ENCODE results near the gene ADAP1. TPM values are rescaled to one million over a fixed set of nuclear protein-coding genes. Genes with fewer than 3 reads are reported as not detected.
"Not testable (repeated sequence)": the region's sequence is repeated elsewhere in the genome, so short reads cannot be mapped to it uniquely, and the experiment has no call there.

The ADAP1 gene
- total RNA-seq, 1 experiment from 2014 or later, result 11.7 TPM

GRCh38 chr7:962401-963081 lies 8.1 kb upstream of the ADAP1 start:
- in situ Hi-C loops (cut with HindIII; ENCODE audit: low sequenced_read_pairs), result loop anchor here (10.0 kb wide), 1 partner anchor 212 kb away; no protein-coding TSS in a partner anchor
- DNase-seq (ENCODE audit: low spot score), result no peak

DNA sequence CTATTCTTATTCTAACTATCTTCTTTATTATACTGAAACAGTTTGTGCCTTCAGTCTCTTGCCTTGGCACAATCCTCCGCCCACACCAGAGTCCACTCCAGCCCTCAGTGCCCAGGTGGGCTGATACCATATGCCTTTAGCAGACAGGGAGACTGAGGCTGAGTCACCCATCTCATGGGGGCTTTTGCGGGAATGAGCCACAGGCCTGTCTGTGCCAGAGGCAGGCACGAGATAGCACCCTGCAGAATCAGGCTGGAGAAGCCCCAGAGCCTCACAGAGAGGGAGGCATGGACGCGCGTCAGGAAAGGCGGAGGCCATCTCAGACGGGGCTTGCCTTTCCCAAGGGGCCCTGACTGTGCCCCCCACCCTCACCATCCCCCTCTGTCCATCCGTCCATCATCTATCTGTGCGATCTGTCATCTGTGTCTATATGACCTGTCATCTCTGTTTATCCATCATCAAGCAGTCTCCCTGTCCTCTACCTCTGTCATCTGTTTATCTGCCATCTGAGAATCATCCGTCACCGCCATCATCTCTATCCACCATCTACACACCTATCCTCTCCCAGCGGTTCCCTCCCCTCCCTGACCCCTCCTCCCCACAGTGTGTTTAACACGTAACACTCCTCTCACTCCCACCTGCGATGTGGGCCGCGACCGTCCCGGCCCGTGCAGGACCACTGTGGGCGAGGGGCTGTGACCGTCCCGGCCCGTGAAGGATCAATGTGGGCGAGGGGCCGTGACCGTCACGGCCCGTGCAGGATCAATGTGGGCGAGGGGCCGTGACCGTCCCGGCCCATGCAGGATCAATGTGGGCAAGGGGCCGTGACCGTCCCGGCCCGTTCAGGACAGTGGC lies 7.3 kb upstream of the ADAP1 start:
- in situ Hi-C loops (cut with HindIII; ENCODE audit: low sequenced_read_pairs), result loop anchor here (10.0 kb wide), 1 partner anchor 213 kb away; no protein-coding TSS in a partner anchor
- DNase-seq (ENCODE audit: low spot score), result no peak

DNA sequence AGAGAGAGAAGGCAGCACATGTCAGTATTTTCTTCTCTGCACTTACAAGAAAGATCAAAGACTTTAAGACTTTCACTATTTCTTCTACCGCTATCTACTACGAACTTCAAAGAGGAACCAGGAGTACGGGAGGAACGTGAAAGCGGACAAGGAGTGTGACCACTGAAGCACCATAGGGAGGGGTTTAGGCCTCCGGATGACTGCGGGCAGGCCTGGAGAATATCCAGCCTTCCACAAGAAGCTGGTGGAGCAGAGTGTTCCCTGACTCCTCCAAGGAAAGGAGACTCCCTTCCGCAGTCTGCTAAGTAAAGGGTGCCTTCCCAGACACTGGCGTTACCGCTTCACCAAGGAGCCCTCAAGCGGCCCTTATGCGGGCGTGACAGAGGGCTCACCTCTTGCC lies 6.5 kb upstream of the ADAP1 start:
- DNase-seq (ENCODE audit: low spot score), result not testable (repeated sequence)
- in situ Hi-C loops (cut with HindIII; ENCODE audit: low sequenced_read_pairs), result loop anchor here (10.0 kb wide), 1 partner anchor 214 kb away; no protein-coding TSS in a partner anchor

- DNase-seq (ENCODE audit: low spot score), result no peak
- in situ Hi-C loops (cut with HindIII; ENCODE audit: low sequenced_read_pairs), result loop anchor here (10.0 kb wide), 1 partner anchor 214 kb away; no protein-coding TSS in a partner anchor
These were observed 5.9 kb upstream of the ADAP1 start for GRCh38 chr7:960269-960871.

DNA sequence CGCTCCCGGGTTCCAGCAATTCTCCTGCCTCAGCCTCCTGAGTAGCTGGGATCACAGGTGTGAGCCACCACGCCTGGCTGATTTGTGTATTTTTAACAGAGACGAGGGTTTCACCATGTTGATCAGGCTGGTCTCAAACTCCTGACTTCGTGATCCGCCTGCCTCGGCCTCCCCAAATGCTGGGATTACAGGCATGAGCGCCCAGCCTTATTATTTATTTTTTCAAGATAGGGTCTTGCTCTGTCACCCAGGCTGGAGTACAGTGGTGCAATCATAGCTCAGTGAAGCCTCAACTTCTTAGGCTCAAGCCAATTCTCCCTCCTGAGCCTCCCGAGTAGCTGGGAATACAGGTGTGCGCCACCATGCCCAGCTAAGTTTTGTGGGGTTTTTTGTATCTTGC lies 5.3 kb upstream of the ADAP1 start:
- in situ Hi-C loops (cut with HindIII; ENCODE audit: low sequenced_read_pairs), result loop anchor here (10.0 kb wide), 1 partner anchor 215 kb away; no protein-coding TSS in a partner anchor

DNA sequence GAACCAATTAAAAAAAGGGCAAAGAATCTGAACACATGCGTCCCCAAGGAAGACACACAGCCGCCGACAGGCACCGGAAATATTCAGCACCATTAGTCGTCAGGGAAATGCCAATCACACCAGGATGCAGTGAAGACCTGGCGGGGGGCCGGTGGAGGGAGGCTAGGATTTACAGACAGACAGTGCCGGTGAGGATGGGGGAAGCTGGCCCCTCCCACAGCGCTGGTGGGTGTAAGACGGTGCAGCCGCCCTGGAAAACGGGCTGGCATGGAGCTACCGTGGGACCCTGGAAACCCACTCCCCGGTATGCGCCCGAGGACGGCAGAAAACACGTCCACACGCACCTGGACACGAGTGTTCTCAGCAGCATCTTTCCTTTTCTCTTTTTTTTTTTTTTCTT lies 4.8 kb upstream of the ADAP1 start:
- DNase-seq (ENCODE audit: low spot score), result no peak
- in situ Hi-C loops (cut with HindIII; ENCODE audit: low sequenced_read_pairs), result no loop called here

More for the DNA sequence above, 5.3 kb upstream of the ADAP1 start:
- not testable (repeated sequence) for DNase-seq (ENCODE audit: low spot score)

GRCh38 chr7:958221-959200 lies 4.0 kb upstream of the ADAP1 start:
- DNase-seq (ENCODE audit: low spot score), result no peak
- in situ Hi-C loops (cut with HindIII; ENCODE audit: low sequenced_read_pairs), result no loop called here

DNA sequence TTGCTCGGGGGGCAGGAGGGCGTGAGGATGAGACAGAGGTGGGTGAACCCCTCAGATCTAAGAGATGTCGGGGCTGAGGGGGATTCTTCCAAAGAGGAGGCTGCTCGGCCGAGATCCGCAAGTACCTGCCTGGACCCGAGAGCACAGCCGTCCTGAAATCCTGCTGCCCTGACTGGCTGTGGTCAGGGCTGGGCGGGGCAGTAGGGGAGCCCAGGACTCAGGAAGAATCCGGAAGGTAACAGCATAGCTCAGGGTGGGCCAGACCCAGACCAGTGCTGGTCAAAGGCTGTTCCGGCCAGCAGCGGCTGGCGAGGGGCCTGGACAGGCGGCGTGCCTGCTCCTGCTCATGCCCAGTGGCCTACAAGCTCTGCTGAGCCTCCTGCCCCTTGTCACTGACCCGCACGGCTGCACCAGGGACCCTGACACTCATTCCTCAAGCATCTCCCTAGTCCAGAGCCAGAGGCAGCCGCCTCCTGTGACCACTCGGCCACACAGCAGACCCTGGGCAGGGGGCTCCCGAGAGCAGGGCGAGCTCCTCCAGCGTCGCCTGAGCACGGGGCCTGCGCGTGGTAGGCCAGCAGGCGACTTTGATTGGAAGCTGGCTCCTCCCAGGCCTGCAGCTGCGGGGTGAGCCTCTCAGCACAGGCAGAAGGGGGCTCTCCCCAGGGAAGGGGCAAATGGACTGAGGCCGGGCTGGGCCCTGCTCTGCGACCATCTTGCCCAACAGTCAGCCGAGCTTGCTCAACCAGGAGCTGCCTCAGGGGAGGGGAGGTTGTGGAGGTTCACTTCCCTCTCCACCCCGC lies 3.1 kb upstream of the ADAP1 start:
- in situ Hi-C loops (cut with HindIII; ENCODE audit: low sequenced_read_pairs), result no loop called here
- no peak for DNase-seq (ENCODE audit: low spot score)

GRCh38 chr7:956031-956430 lies 1.6 kb upstream of the ADAP1 start:
- peak; percentile 97 for DNase-seq (ENCODE audit: low spot score)
- in situ Hi-C loops (cut with HindIII; ENCODE audit: low sequenced_read_pairs), result no loop called here

- in situ Hi-C loops (cut with HindIII; ENCODE audit: low sequenced_read_pairs), result no loop called here
- peak; percentile 92 for DNase-seq (ENCODE audit: low spot score)
These were observed 743 bp downstream of the ADAP1 start for GRCh38 chr7:953547-954327.

GRCh38 chr7:952548-953441 lies 1.7 kb downstream of the ADAP1 start:
- DNase-seq (ENCODE audit: low spot score), result no peak
- in situ Hi-C loops (cut with HindIII; ENCODE audit: low sequenced_read_pairs), result no loop called here

DNA sequence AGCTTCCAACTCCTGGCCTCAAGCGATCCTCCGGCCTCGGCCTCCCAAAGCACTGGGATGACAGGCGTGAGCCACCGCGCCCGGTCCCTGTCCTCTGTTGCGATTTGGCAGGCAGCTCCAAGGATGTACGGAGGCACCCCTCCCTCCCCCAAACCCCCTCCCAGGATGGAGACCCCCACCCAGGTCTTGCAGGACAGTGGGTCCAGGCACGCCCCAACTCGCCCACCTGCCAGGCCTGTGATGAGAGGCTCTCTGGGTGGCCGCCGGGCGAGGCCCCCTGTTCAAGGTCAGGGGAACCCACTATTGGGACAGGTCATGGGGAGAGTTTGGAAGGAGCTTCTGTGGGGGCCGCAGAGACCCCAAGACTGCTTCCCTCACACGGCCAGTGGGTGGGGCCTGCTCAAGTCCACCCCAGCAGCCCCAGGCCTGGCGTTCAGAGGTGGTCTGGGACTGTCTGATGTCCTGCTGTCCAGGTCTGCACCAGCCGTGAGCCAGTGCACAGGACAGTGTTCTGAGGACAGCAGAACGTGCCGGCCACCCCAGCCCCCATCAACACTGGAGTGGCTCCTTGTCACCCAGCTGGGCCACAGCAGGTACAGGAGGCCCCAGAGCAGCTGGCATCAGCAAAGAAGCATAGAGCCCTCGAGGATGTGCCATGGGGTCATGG lies 2.5 kb downstream of the ADAP1 start:
- in situ Hi-C loops (cut with HindIII; ENCODE audit: low sequenced_read_pairs), result no loop called here
- DNase-seq (ENCODE audit: low spot score), result no peak

GRCh38 chr7:949021-949934 lies 5.2 kb downstream of the ADAP1 start:
- peak; percentile 50 for DNase-seq (ENCODE audit: low spot score)
- in situ Hi-C loops (cut with HindIII; ENCODE audit: low sequenced_read_pairs), result no loop called here

- in situ Hi-C loops (cut with HindIII; ENCODE audit: low sequenced_read_pairs), result no loop called here
- DNase-seq (ENCODE audit: low spot score), result no peak
These were observed 6.9 kb downstream of the ADAP1 start for GRCh38 chr7:947391-948210.
